ENCODE data around the gene DUS1L. TPM values are rescaled to one million over a fixed set of nuclear protein-coding genes. Genes with fewer than 3 reads are reported as not detected.

The DUS1L gene
- total RNA-seq, 4 donors from 2014 or later = 30.2 to 70.6 (median 46.5) TPM

GRCh38 chr17:82083533-82084359 lies 18.1 kb upstream of the DUS1L start:
- no peaks in the 10 kb centered on the region for H3K36me3 ChIP-seq
- no peaks in the 10 kb centered on the region for H3K27me3 ChIP-seq
- no peak for TF ChIP-seq CTCF (IDR thresholded peaks at IDR 0.05)
- no peak for TF ChIP-seq POLR2A (IDR thresholded peaks at IDR 0.05)
- no peaks in the 10 kb centered on the region for H3K4me1 ChIP-seq
- intact Hi-C loops (cut with DNase I; ENCODE audit: low total_unique reads) = no loop called here
- H3K4me3 ChIP-seq = no peak overlapping the region
- no peak for DNase-seq
- H3K27ac ChIP-seq = no peak overlapping the region
- no peaks in the 10 kb centered on the region for H3K9me3 ChIP-seq

GRCh38 chr17:82083009-82083408 lies 17.4 kb upstream of the DUS1L start:
- no peak for TF ChIP-seq POLR2A (IDR thresholded peaks at IDR 0.05)
- TF ChIP-seq CTCF (IDR thresholded peaks at IDR 0.05) = no peak
- Histone ChIP-seq H3K27ac (no peak overlapping the region), H3K4me3 (no peak overlapping the region), H3K9me3 (no peaks in the 10 kb centered on the region), H3K27me3 (no peaks in the 10 kb centered on the region), H3K36me3 (no peaks in the 10 kb centered on the region), H3K4me1 (no peaks in the 10 kb centered on the region)
- DNase-seq = no peak
- intact Hi-C loops (cut with DNase I; ENCODE audit: low total_unique reads) = no loop called here

- Histone ChIP-seq H3K27ac (no peak overlapping the region), H3K9me3 (no peaks in the 10 kb centered on the region), H3K4me3 (no peak overlapping the region), H3K27me3 (no peaks in the 10 kb centered on the region), H3K4me1 (no peaks in the 10 kb centered on the region), H3K36me3 (no peaks in the 10 kb centered on the region)
- intact Hi-C loops (cut with DNase I; ENCODE audit: low total_unique reads) = no loop called here
- no peak for DNase-seq
- TF ChIP-seq CTCF (IDR thresholded peaks at IDR 0.05) (no peak), POLR2A (IDR thresholded peaks at IDR 0.05) (no peak)
These were observed 16.9 kb upstream of the DUS1L start for GRCh38 chr17:82082456-82082855.

GRCh38 chr17:82081966-82082365 lies 16.4 kb upstream of the DUS1L start:
- Histone ChIP-seq H3K36me3 (no peaks in the 10 kb centered on the region), H3K27ac (no peak overlapping the region), H3K27me3 (no peaks in the 10 kb centered on the region), H3K4me3 (no peak overlapping the region), H3K4me1 (no peaks in the 10 kb centered on the region), H3K9me3 (no peaks in the 10 kb centered on the region)
- intact Hi-C loops (cut with DNase I; ENCODE audit: low total_unique reads) = no loop called here
- DNase-seq = no peak
- TF ChIP-seq CTCF (IDR thresholded peaks at IDR 0.05) (no peak), POLR2A (IDR thresholded peaks at IDR 0.05) (no peak)

- Histone ChIP-seq H3K36me3 (no peaks in the 10 kb centered on the region), H3K9me3 (no peaks in the 10 kb centered on the region), H3K27me3 (no peaks in the 10 kb centered on the region), H3K4me3 (no peak overlapping the region), H3K4me1 (no peaks in the 10 kb centered on the region), H3K27ac (no peak overlapping the region)
- TF ChIP-seq CTCF (IDR thresholded peaks at IDR 0.05) (no peak), POLR2A (IDR thresholded peaks at IDR 0.05) (no peak)
- intact Hi-C loops (cut with DNase I; ENCODE audit: low total_unique reads) = no loop called here
- DNase-seq = no peak
These were observed 15.9 kb upstream of the DUS1L start for GRCh38 chr17:82081546-82081945.

Measured in uterus (tissue), 4 donors.